BE2C (cell line): ENCODE data around the gene OLFML3.

Experiments used
- DNase-seq: peaks from one replicate; pipeline ENCODE4 v3.0.0-alpha.2; 2020
- H3K27me3 ChIP-seq: fragments of 250-450 bp; sonication (Bioruptor Pico); 2 replicates; pipeline ENCODE4 v1.5.1; 2020; ENCODE audit warnings: mild to moderate bottlenecking
- H3K36me3 ChIP-seq: fragments of 250-450 bp; sonication (Bioruptor Pico); 2 replicates; pipeline ENCODE4 v1.5.1; 2020; ENCODE audit warnings: mild to moderate bottlenecking
- H3K4me1 ChIP-seq: fragments of 250-450 bp; sonication (Bioruptor Pico); 2 replicates; pipeline ENCODE4 v1.5.1; 2020
- H3K4me3 ChIP-seq: 2 replicates; pipeline ENCODE4 v1.5.1; 2011; ENCODE audit warnings: low read depth, low read length
- H3K9me3 ChIP-seq: fragments of 250-450 bp; sonication (Bioruptor Pico); 2 replicates; pipeline ENCODE4 v1.5.1; 2020
- CTCF ChIP-seq: IDR thresholded peaks from 2 replicates; pipeline ENCODE4 v1.5.1; 2012; ENCODE audit warnings: mild to moderate bottlenecking, low read depth, low read length

The OLFML3 gene

GRCh38 chr1:113951719-113952118 lies 27.6 kb upstream of the OLFML3 start:
- H3K4me3 ChIP-seq: no peak overlapping the region
- no peak for DNase-seq
- peaks cover 6% of the 10 kb centered on the region for H3K4me1 ChIP-seq
- no peak for TF ChIP-seq CTCF
- H3K36me3 ChIP-seq: peaks cover 4% of the 10 kb centered on the region; the same call in 1 of the 2 replicates
- H3K9me3 ChIP-seq: no peaks in the 10 kb centered on the region
- H3K27me3 ChIP-seq: no peaks in the 10 kb centered on the region

- peaks cover 15% of the 10 kb centered on the region for H3K36me3 ChIP-seq
These were observed 21.3 kb upstream of the OLFML3 start for GRCh38 chr1:113957984-113958383.

GRCh38 chr1:113958691-113959090 lies 20.6 kb upstream of the OLFML3 start:
- Histone ChIP-seq H3K36me3 (peaks cover 20% of the 10 kb centered on the region), H3K27me3 (no peaks in the 10 kb centered on the region), H3K4me3 (no peak overlapping the region), H3K9me3 (no peaks in the 10 kb centered on the region), H3K4me1 (no peaks in the 10 kb centered on the region)
- no peak for TF ChIP-seq CTCF
- no peak for DNase-seq

More at GRCh38 chr1:113957984-113958383, 21.3 kb upstream of the OLFML3 start:
- Histone ChIP-seq H3K9me3 (no peaks in the 10 kb centered on the region), H3K4me1 (no peaks in the 10 kb centered on the region), H3K27me3 (no peaks in the 10 kb centered on the region), H3K4me3 (no peak overlapping the region)
- peak; percentile 22 for TF ChIP-seq CTCF
- peak; percentile 22 for DNase-seq

- no peaks in the 10 kb centered on the region for H3K4me1 ChIP-seq
- H3K9me3 ChIP-seq: no peaks in the 10 kb centered on the region
- no peaks in the 10 kb centered on the region for H3K27me3 ChIP-seq
- no peak overlapping the region for H3K4me3 ChIP-seq
- no peak for DNase-seq
- no peak for TF ChIP-seq CTCF
- peaks cover 44% of the 10 kb centered on the region for H3K36me3 ChIP-seq
These were observed 15.9 kb upstream of the OLFML3 start for GRCh38 chr1:113963281-113963906.

- peaks cover 62% of the 10 kb centered on the region for H3K36me3 ChIP-seq
- no peak for DNase-seq
- no peak overlapping the region for H3K4me3 ChIP-seq
- no peaks in the 10 kb centered on the region for H3K27me3 ChIP-seq
- H3K4me1 ChIP-seq: no peaks in the 10 kb centered on the region
- no peak for TF ChIP-seq CTCF
- no peaks in the 10 kb centered on the region for H3K9me3 ChIP-seq
These were observed 13.4 kb upstream of the OLFML3 start for GRCh38 chr1:113965703-113966412.

- no peak for TF ChIP-seq CTCF
- H3K9me3 ChIP-seq: no peaks in the 10 kb centered on the region
- H3K4me3 ChIP-seq: no peak overlapping the region
- H3K27me3 ChIP-seq: no peaks in the 10 kb centered on the region
- H3K36me3 ChIP-seq: peaks cover 45% of the 10 kb centered on the region
- H3K4me1 ChIP-seq: no peaks in the 10 kb centered on the region
- no peak for DNase-seq
These were observed 6.3 kb upstream of the OLFML3 start for GRCh38 chr1:113972954-113973353.
